T-cell (primary cell): ENCODE data around the gene LILRB5. TPM values are rescaled to one million over a fixed set of nuclear protein-coding genes. Genes with fewer than 3 reads are reported as not detected.
A peak's percentile ranks its signal among the peaks of the same experiment; 100 is the strongest.

Experiments
- ATAC-seq, 4 experiments: fragments of 200-7000 bp in 3 of 4; fragments of 150-1000 bp in 1 of 4; cut with Tn5 transposase; replicated peaks in 1 of 4; 1 replicate in 3 of 4; 2 replicates in 1 of 4; pipeline ENCODE4 v1.10.0; 2021; ENCODE audit warnings: moderate library complexity in 3 of 4, mild to moderate bottlenecking in 2 of 4, moderate number of reproducible peaks in 1 of 4
- CTCF ChIA-PET, 2 donors: fragments of 300-600 bp; sonication (Branson Sonifier 250); formaldehyde crosslinking; loops; one replicate each; lab custom pipeline; 2022; ENCODE audit warnings: antibody characterized with exemption in 2 of 2; lab: Charles Lee
- POLR2A ChIA-PET, 2 donors: fragments of 300-600 bp; sonication (Branson Sonifier 250); formaldehyde crosslinking; loops; one replicate each; lab custom pipeline; 2022; ENCODE audit warnings: antibody characterized with exemption in 2 of 2; lab: Charles Lee
- DNase-seq, 35 experiments: peaks; one replicate each; pipeline versions ENCODE4 v3.0.0 to v3.0.0-alpha.2; 2013 to 2023
- H3K27ac ChIP-seq: one replicate; pipeline ENCODE4 v1.5.1; 2013; ENCODE audit warnings: low read length
- H3K27me3 ChIP-seq, 2 experiments: replicated peaks in 1 of 2; 1 replicate in 1 of 2; 2 replicates in 1 of 2; pipeline versions ENCODE4 v1.6.1 to v1.7.0; 2013; ENCODE audit warnings: low read length in 1 of 2, mixed read lengths in 1 of 2; ENCODE audit not compliant: control insufficient read depth in 2 of 2, insufficient read depth in 2 of 2; ENCODE audit errors: extremely low read depth in 1 of 2
- H3K36me3 ChIP-seq, 2 donors: 1 replicate in 1 of 2; 2 replicates in 1 of 2; pipeline versions ENCODE4 v1.6.1 to v1.7.0; 2013; ENCODE audit warnings: low read length in 1 of 2; ENCODE audit not compliant: control insufficient read depth in 2 of 2, insufficient read depth in 1 of 2; ENCODE audit errors: extremely low read depth in 1 of 2
- H3K4me1 ChIP-seq, 2 experiments: 1 replicate in 1 of 2; 2 replicates in 1 of 2; pipeline versions ENCODE4 v1.6.1 to v1.7.0; 2013; ENCODE audit warnings: low read length in 2 of 2, mixed read lengths in 1 of 2; ENCODE audit not compliant: insufficient read depth in 2 of 2, control insufficient read depth in 1 of 2; ENCODE audit errors: extremely low read depth in 1 of 2
- H3K4me3 ChIP-seq, 2 donors: 1 replicate in 1 of 2; 2 replicates in 1 of 2; pipeline versions ENCODE4 v1.5.1 to v1.7.0; 2013; ENCODE audit warnings: mild to moderate bottlenecking in 2 of 2, low read length in 1 of 2, moderate library complexity in 1 of 2; ENCODE audit not compliant: control insufficient read depth in 1 of 2; ENCODE audit errors: extremely low read depth in 1 of 2
- H3K9me3 ChIP-seq: 2 replicates; pipeline ENCODE4 v1.7.0; 2013
- H3K27ac Mint-ChIP-seq, 2 donors: one replicate each; pipeline ENCODE4 v1.8.0; 2020 to 2021; ENCODE audit warnings: mild to moderate bottlenecking in 2 of 2, mixed read lengths in 2 of 2
- H3K27me3 Mint-ChIP-seq, 2 donors: one replicate each; pipeline ENCODE4 v1.8.0; 2021 to 2022; ENCODE audit warnings: mixed read lengths in 2 of 2
- H3K36me3 Mint-ChIP-seq: one replicate; pipeline ENCODE4 v1.8.0; 2021; ENCODE audit warnings: mixed read lengths
- H3K4me1 Mint-ChIP-seq, 3 donors: one replicate each; pipeline ENCODE4 v1.8.0; 2020 to 2022; ENCODE audit warnings: mixed read lengths in 3 of 3, mild to moderate bottlenecking in 1 of 3
- H3K4me3 Mint-ChIP-seq, 3 donors: one replicate each; pipeline ENCODE4 v1.8.0; 2020 to 2022; ENCODE audit warnings: mild to moderate bottlenecking in 3 of 3, mixed read lengths in 3 of 3, moderate library complexity in 3 of 3
- H3K9me3 Mint-ChIP-seq, 3 donors: one replicate each; pipeline ENCODE4 v1.8.0; 2020 to 2022; ENCODE audit warnings: mixed read lengths in 3 of 3
- WGBS: methylation state at CpG from one replicate; pipeline ENCODE4 v1.1.5; 2013; ENCODE audit warnings: missing lambda C conversion rate; ENCODE audit not compliant: insufficient coverage; 5-methylcytosine and 5-hydroxymethylcytosine counted together
- total RNA-seq, 35 experiments: library from RNA in 6 of 35; stranded (reverse) in 6 of 35; fragments of 120-200 nt in 1 of 35; gene quantifications; one replicate each; pipeline versions ENCODE4 v1.2.1 to v1.2.4 and lab custom pipeline; 2013 to 2026

Gene LILRB5
- total RNA-seq: under 1 TPM in 1 of 5 donors, not detected in 4; 0.13 TPM
- not detected for total RNA-seq (2013)
- total RNA-seq (lab: John Stamatoyannopoulos, UW): 0 to 0.43 (median 0) reads per million in 29 experiments

- DNase-seq: no peak
- Histone ChIP-seq H3K4me1 (no peaks in the 10 kb centered on the region), H3K27me3 (peaks cover 0 to 48% of the 10 kb centered on the region in 2 experiments), H3K36me3 (no peaks in the 10 kb centered on the region), H3K4me3 (no peak within 1 kb of the TSS), H3K9me3 (no peaks in the 10 kb centered on the region), H3K27ac (no peak within 1 kb of the TSS)
- no peaks in the 10 kb centered on the region for H3K4me1 Mint-ChIP-seq
- ChIA-PET POLR2A (no interaction called here), CTCF (no interaction called here)
- no peak for ATAC-seq
- WGBS: 84% methylated on average over 8 of the region's 9 CpGs
- H3K27ac Mint-ChIP-seq: no peak within 1 kb of the TSS
- no peak within 1 kb of the TSS for H3K4me3 Mint-ChIP-seq
- no peaks in the 10 kb centered on the region for H3K36me3 Mint-ChIP-seq
- H3K9me3 Mint-ChIP-seq: no peaks in the 10 kb centered on the region
- peaks cover 6 to 20% of the 10 kb centered on the region in 2 donors for H3K27me3 Mint-ChIP-seq
These were observed at the start of gene LILRB5 for GRCh38 chr19:54257116-54257480. TSS of gene LILRB5 (minus strand) at chr19:54257273. CDS start at chr19:54257193, 80 bp downstream.

- CTCF ChIA-PET: interaction anchor here (0.7 to 1.0 kb wide), 2 partner anchors 73 to 76 kb away, joined by 3 to 4 read pairs; no protein-coding TSS in a partner anchor
These were observed 48.1 kb upstream of the LILRB5 start for GRCh38 chr19:54305141-54305540.

GRCh38 chr19:54302257-54302656 is 45.2 kb upstream of the LILRB5 start:
- Mint-ChIP-seq H3K27me3 (peaks cover 4 to 10% of the 10 kb centered on the region in 2 donors), H3K9me3 (no peaks in the 10 kb centered on the region), H3K4me1 (peaks cover 17 to 29% (median 23%) of the 10 kb centered on the region in 3 donors), H3K36me3 (no peaks in the 10 kb centered on the region), H3K27ac (no peak overlapping the region), H3K4me3 (no peak overlapping the region)
- WGBS: 38% methylated on average over 1 of the region's 4 CpGs
- no peak overlapping the region for H3K27ac ChIP-seq
- ATAC-seq: no peak
- peaks cover 0 to 54% of the 10 kb centered on the region in 2 experiments for H3K27me3 ChIP-seq
- CTCF ChIA-PET: no interaction called here
- POLR2A ChIA-PET: no interaction called here
- H3K4me1 ChIP-seq: peaks cover 11 to 15% of the 10 kb centered on the region in 2 experiments
- H3K4me3 ChIP-seq: no peak overlapping the region
- no peaks in the 10 kb centered on the region for H3K36me3 ChIP-seq
- H3K9me3 ChIP-seq: no peaks in the 10 kb centered on the region
- no peak for DNase-seq

More at GRCh38 chr19:54305141-54305540, 48.1 kb upstream of the LILRB5 start:
- peak overlapping the region in 1 of 3 donors; percentile 55 for H3K4me3 Mint-ChIP-seq
- no peak for ATAC-seq
- no peaks in the 10 kb centered on the region for H3K9me3 Mint-ChIP-seq
- Histone ChIP-seq H3K27ac (no peak overlapping the region), H3K9me3 (no peaks in the 10 kb centered on the region), H3K27me3 (peaks cover 0 to 48% of the 10 kb centered on the region in 2 experiments), H3K36me3 (no peaks in the 10 kb centered on the region), H3K4me3 (no peak overlapping the region), H3K4me1 (peaks cover 11 to 15% of the 10 kb centered on the region in 2 experiments)
- H3K27me3 Mint-ChIP-seq: peaks cover under 1 to 8% of the 10 kb centered on the region in 2 donors
- H3K36me3 Mint-ChIP-seq: no peaks in the 10 kb centered on the region
- POLR2A ChIA-PET: no interaction called here
- peak overlapping the region in 1 of 2 donors; percentile 69 for H3K27ac Mint-ChIP-seq
- no CpG with 5 or more reads among the region's 1 CpG for WGBS
- H3K4me1 Mint-ChIP-seq: peaks cover 17 to 29% (median 23%) of the 10 kb centered on the region in 3 donors
- DNase-seq: no peak

- H3K27me3 ChIP-seq: peaks cover 0 to 45% of the 10 kb centered on the region in 2 experiments
- peaks cover 6 to 7% of the 10 kb centered on the region in 2 experiments for H3K4me1 ChIP-seq
- DNase-seq (no peak), ATAC-seq (no peak)
- no peak overlapping the region for H3K27ac ChIP-seq
- Mint-ChIP-seq H3K4me3 (no peak overlapping the region), H3K4me1 (peaks cover 11 to 15% (median 14%) of the 10 kb centered on the region in 3 donors), H3K9me3 (peaks cover 0 to under 1% (median 0%) of the 10 kb centered on the region in 3 donors), H3K27me3 (peaks cover 9 to 12% of the 10 kb centered on the region in 2 donors), H3K36me3 (no peaks in the 10 kb centered on the region), H3K27ac (no peak overlapping the region)
- H3K4me3 ChIP-seq: no peak overlapping the region
- no CpG with 5 or more reads among the region's 5 CpGs for WGBS
- CTCF ChIA-PET: no interaction called here
- no peaks in the 10 kb centered on the region for H3K36me3 ChIP-seq
- POLR2A ChIA-PET: no interaction called here
- no peaks in the 10 kb centered on the region for H3K9me3 ChIP-seq
These were observed 42.4 kb upstream of the LILRB5 start for GRCh38 chr19:54299515-54299914.

GRCh38 chr19:54299126-54299498 is 42.0 kb upstream of the LILRB5 start:
- Histone ChIP-seq H3K4me3 (no peak overlapping the region), H3K9me3 (no peaks in the 10 kb centered on the region), H3K27me3 (peaks cover 0 to 49% of the 10 kb centered on the region in 2 experiments), H3K27ac (no peak overlapping the region), H3K36me3 (no peaks in the 10 kb centered on the region), H3K4me1 (peaks cover 2 to 3% of the 10 kb centered on the region in 2 experiments)
- H3K36me3 Mint-ChIP-seq: no peaks in the 10 kb centered on the region
- peaks cover 13 to 16% of the 10 kb centered on the region in 2 donors for H3K27me3 Mint-ChIP-seq
- H3K9me3 Mint-ChIP-seq: peaks cover 0 to 4% (median 0%) of the 10 kb centered on the region in 3 donors
- H3K4me3 Mint-ChIP-seq: no peak overlapping the region
- ChIA-PET CTCF (no interaction called here), POLR2A (no interaction called here)
- DNase-seq (no peak), ATAC-seq (no peak)
- peaks cover 7 to 11% (median 10%) of the 10 kb centered on the region in 3 donors for H3K4me1 Mint-ChIP-seq
- H3K27ac Mint-ChIP-seq: no peak overlapping the region
- 59% methylated on average over 3 of the region's 7 CpGs for WGBS

- H3K4me3 ChIP-seq: no peak overlapping the region
- Mint-ChIP-seq H3K27ac (no peak overlapping the region), H3K4me3 (no peak overlapping the region), H3K36me3 (no peaks in the 10 kb centered on the region), H3K4me1 (peaks cover 2 to 5% (median 5%) of the 10 kb centered on the region in 3 donors), H3K9me3 (peaks cover 0 to 4% (median 0%) of the 10 kb centered on the region in 3 donors), H3K27me3 (peaks cover 18 to 19% of the 10 kb centered on the region in 2 donors)
- no peaks in the 10 kb centered on the region for H3K36me3 ChIP-seq
- H3K27me3 ChIP-seq: peaks cover 0 to 48% of the 10 kb centered on the region in 2 experiments
- ChIA-PET POLR2A (no interaction called here), CTCF (no interaction called here)
- 72% methylated on average over 3 of the region's 4 CpGs for WGBS
- H3K9me3 ChIP-seq: no peaks in the 10 kb centered on the region
- DNase-seq: no peak
- no peaks in the 10 kb centered on the region for H3K4me1 ChIP-seq
- no peak for ATAC-seq
- no peak overlapping the region for H3K27ac ChIP-seq
These were observed 41.5 kb upstream of the LILRB5 start for GRCh38 chr19:54298357-54299125.
